NCI-H2196 treated with DMSO at 0.1 percent for 48 hours (cell line): ENCODE results near the gene TFR2.

ENCODE experiments used
- DNase-seq: peaks from one replicate; lab custom pipeline; 2025; ENCODE audit not compliant: unreplicated experiment; lab: John Stamatoyannopoulos, UW

Gene TFR2

DNA sequence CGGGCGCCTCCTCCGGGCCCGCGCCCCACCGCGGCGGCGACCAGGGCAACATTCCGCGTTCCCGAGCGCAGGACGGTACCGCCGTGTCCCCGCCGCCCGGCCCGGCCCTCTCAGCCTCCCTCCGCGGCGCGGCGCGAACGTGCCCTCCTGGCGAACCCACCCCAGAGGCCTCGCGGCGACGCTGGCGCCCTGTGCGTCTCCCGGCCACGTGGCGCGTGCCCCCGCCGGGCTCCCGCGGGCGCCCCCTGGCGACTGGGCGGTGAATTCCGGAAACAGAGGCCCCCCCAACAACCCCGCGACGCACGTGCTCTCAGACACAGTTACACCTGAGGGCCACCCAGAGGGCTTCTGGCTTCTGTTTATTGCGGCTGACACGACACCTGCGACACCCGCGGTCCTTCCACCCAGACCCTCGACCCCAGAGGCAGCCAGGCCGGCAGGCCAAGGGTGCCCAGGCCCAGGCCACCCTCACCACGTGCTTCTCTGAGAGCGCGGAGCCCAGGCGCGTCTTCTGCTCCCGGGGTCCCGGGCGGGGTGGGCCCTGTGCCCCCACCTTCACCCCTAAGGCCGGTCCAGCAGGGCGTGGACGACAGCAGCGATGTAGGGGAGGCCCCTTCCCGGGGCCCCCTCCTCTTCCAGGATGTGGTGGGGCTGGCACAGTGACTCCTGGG is 67.5 kb downstream of the TFR2 start, which contains the start of gene SAP25:
Gene SAP25, minus strand, starts transcription at position 210 of the 671 bp plus-strand sequence. Its CDS starts 158 bp downstream, at position 52.
- DNase-seq = no peak

DNA sequence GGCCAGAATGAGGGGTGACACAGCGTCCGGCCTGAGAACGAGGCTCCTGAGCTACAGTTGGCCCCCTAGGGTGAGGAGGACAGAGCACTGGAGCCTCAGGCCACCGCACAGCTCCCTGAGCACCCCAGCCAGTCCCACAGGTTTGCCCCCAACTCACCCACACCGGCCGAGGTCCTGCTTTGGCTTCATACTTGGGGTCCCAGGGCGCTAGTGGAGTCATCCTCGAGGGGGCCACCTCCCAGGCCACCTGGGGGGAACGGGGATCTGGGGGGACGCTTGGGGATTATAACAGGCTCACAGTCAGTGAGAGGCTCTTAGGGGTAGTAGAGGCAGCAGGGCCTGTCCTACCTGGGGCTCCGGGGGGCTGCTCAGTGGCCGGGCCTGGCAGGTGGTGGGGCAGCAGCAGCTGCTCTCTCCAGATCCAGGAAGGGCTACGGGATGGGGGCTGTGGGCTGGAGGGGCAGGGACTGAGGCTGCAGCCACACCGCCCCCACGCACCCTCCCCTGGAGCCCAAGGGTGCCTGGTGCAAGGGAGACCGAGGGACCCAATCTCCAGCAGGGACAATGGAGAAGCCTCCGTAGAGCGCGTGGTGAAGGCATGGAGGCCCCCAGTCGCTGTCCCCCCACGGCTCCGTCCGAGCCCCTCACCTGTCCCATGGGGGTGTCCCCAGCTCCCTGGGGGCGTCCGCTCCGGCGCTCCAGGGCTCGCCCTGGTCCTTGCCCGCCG is 68.2 kb downstream of the TFR2 start:
- no peak for DNase-seq

DNA sequence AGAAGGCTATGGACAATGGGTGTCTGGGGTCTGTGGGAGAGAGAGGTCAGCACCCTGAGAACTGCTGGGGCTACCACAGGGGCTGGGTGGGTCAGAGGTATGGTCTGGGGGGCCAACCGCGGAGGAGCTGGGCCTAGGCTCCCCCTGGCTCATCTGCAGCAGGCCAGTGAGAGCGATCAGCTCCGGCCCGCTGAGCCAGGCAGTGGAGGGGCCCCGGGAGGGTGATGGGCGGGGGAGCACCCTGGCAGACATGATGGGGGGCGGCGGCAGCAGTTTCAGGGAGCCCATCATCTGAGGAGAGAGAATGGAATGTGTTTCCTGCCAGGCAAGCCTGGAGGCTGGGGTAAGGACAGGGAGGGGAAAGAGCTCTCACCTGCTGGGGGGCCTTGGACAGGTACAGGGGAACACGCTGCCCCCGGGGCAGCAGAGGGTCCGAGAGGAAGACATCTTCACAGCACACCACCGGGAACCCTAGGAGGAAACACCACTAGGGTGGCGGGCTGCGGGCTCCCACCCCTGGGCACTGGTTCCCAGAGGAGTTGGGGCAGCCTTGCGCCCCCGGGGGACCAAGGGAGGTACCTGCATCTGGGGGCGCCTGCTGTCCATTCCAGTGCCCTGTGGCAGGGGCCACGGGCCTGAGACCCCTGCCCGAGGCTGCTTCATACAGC is 68.9 kb downstream of the TFR2 start:
- DNase-seq = no peak

DNA sequence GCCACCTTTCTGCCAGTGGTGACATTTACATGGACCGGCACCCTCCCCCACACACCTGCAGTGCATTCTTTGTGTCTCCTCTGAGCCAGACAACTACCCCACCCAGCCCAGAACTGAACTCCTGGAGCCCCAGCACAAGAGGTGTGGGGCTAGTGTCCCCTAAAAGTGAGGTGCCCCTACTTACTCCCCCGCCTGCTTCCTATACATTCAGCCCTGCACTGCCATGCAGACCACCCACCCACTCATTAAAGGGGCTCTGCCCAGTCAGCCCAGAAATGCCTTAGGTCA is 69.6 kb downstream of the TFR2 start:
- no peak for DNase-seq

DNA sequence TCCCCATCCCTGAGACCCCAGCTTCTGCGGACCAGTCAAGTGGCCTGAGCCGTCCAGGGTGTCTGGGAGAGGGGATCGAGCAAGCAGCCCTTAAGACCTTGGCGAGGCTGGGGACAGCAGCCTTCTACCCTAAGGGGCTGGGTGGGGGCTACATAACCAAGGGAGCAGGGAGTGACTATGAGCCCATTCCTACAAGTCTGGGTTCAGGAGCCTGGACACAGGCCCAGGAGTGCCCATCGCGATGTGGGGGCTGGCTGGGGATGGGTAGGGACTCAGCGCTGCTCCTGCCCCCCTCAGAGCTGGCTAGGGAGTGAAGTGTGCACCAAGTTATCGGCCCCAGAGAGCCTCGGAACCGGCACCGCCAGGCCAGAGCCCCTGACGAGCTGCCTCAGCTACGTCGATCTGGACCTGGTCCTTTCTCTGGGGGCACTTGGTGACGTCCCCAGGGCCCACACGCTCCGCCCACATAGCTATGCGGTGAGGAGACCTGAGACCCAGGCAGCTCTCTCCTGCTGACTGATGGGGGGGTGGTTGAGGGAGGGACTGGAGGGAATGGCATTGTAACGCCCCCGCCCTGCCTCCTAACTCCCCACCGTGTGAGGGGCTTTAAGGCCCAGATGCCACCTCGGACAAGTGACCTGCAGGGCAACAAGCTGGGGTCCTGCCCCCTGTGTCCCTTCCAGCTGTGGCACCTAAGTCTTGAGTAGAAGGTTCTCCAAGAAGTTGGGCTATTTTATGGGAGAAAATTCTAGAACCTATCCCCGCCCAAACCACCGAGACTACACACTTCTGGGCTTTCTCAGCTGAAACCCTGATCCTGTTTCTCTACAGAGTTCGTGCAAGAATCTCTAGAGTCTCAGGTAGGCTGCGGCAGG is 70.2 kb downstream of the TFR2 start:
- DNase-seq = no peak
